NCI-H1417 treated with DMSO at 0.1 percent for 48 hours (cell line): ENCODE measurements around the gene AFAP1.

Experiments used
- DNase-seq: peaks from one replicate; lab custom pipeline; 2025; lab: John Stamatoyannopoulos, UW

The AFAP1 gene

GRCh38 chr4:7863911-7864681, 75.6 kb downstream of the AFAP1 start:
- no peak for DNase-seq

- no peak for DNase-seq
Observed at GRCh38 chr4:7862561-7863192, 77.0 kb downstream of the AFAP1 start.

- DNase-seq, result no peak
Observed at GRCh38 chr4:7861440-7861881, 78.2 kb downstream of the AFAP1 start.

GRCh38 chr4:7860600-7861163, 79.0 kb downstream of the AFAP1 start:
- no peak for DNase-seq

- DNase-seq, result no peak
Observed at GRCh38 chr4:7859326-7859725, 80.3 kb downstream of the AFAP1 start.

GRCh38 chr4:7858498-7858897, 81.2 kb downstream of the AFAP1 start:
- no peak for DNase-seq

- no peak for DNase-seq
Observed at GRCh38 chr4:7857993-7858392, 81.7 kb downstream of the AFAP1 start.

GRCh38 chr4:7857238-7857701, 82.4 kb downstream of the AFAP1 start:
- no peak for DNase-seq

GRCh38 chr4:7855731-7856130, 83.9 kb downstream of the AFAP1 start:
- no peak for DNase-seq

GRCh38 chr4:7854697-7855370, 84.8 kb downstream of the AFAP1 start:
- no peak for DNase-seq

- no peak for DNase-seq
Observed at GRCh38 chr4:7854216-7854615, 85.4 kb downstream of the AFAP1 start.

GRCh38 chr4:7853271-7853670, 86.4 kb downstream of the AFAP1 start:
- no peak for DNase-seq

- no peak for DNase-seq
Observed at GRCh38 chr4:7852568-7853185, 87.0 kb downstream of the AFAP1 start.

GRCh38 chr4:7850489-7850888, 89.2 kb downstream of the AFAP1 start:
- DNase-seq, result no peak

GRCh38 chr4:7847206-7847605, 92.5 kb downstream of the AFAP1 start:
- no peak for DNase-seq

- no peak for DNase-seq
Observed at GRCh38 chr4:7845493-7846128, 94.0 kb downstream of the AFAP1 start.

GRCh38 chr4:7844594-7844991, 95.1 kb downstream of the AFAP1 start:
- no peak for DNase-seq

GRCh38 chr4:7843831-7844593, 95.6 kb downstream of the AFAP1 start:
- peak; percentile 1 for DNase-seq

- no peak for DNase-seq
Observed at GRCh38 chr4:7842384-7843279, 97.0 kb downstream of the AFAP1 start.

GRCh38 chr4:7841894-7842293, 97.8 kb downstream of the AFAP1 start:
- DNase-seq, result no peak
